Stimulated activated CD8-positive, alpha-beta memory T cell treated with anti-CD3 and anti-CD28 coated beads, Interleukin-7, amount 100 ng/mL, for 24 hours (primary cell): ENCODE results near the gene MKKS.
"Not testable (repeated sequence)": the region's sequence is repeated elsewhere in the genome, so short reads cannot be mapped to it uniquely, and the experiment has no call there.

Experiments used
- DNase-seq: peaks from one replicate; pipeline ENCODE4 v3.0.0-alpha.2; 2020; ENCODE audit warnings: low read depth

MKKS gene

GRCh38 chr20:10412591-10413408, 21.2 kb downstream of the MKKS start:
- no peak for DNase-seq

- DNase-seq: no peak
Observed at GRCh38 chr20:10411673-10412072, 22.3 kb downstream of the MKKS start.

- DNase-seq: no peak
Observed at GRCh38 chr20:10408108-10408813, 25.8 kb downstream of the MKKS start.

- no peak for DNase-seq
Observed at GRCh38 chr20:10404959-10405530, 29.0 kb downstream of the MKKS start.

- no peak for DNase-seq
Observed at GRCh38 chr20:10404023-10404628, 29.9 kb downstream of the MKKS start.

- no peak for DNase-seq
Observed at GRCh38 chr20:10402938-10403608, 30.9 kb downstream of the MKKS start.

GRCh38 chr20:10398834-10399369, 35.1 kb downstream of the MKKS start:
- no peak for DNase-seq

GRCh38 chr20:10394752-10395151, 39.3 kb downstream of the MKKS start:
- DNase-seq: not testable (repeated sequence)

GRCh38 chr20:10390709-10391108, 43.3 kb downstream of the MKKS start:
- DNase-seq: no peak

GRCh38 chr20:10388597-10388996, 45.4 kb downstream of the MKKS start:
- no peak for DNase-seq

GRCh38 chr20:10387686-10388085, 46.3 kb downstream of the MKKS start:
- no peak for DNase-seq

- DNase-seq: no peak
Observed at GRCh38 chr20:10385850-10386544, 48.0 kb downstream of the MKKS start.

- no peak for DNase-seq
Observed at GRCh38 chr20:10381477-10381876, 52.5 kb downstream of the MKKS start.

- no peak for DNase-seq
Observed at GRCh38 chr20:10379761-10380160, 54.3 kb downstream of the MKKS start.

GRCh38 chr20:10376270-10377075, 57.5 kb downstream of the MKKS start:
- DNase-seq: no peak

GRCh38 chr20:10375191-10375590, 58.8 kb downstream of the MKKS start:
- no peak for DNase-seq

- no peak for DNase-seq
Observed at GRCh38 chr20:10374036-10374435, 60.0 kb downstream of the MKKS start.

GRCh38 chr20:10371467-10371866, 62.6 kb downstream of the MKKS start:
- DNase-seq: no peak

- no peak for DNase-seq
Observed at GRCh38 chr20:10370091-10370887, 63.7 kb downstream of the MKKS start.

- no peak for DNase-seq
Observed at GRCh38 chr20:10369723-10370090, 64.3 kb downstream of the MKKS start.
